NCI-H2029 treated with DMSO at 0.1 percent for 48 hours (cell line): ENCODE measurements around the gene PHAF1.

Experiments
- DNase-seq: peaks from one replicate; lab custom pipeline; 2025; lab: John Stamatoyannopoulos, UW

PHAF1 gene

DNA sequence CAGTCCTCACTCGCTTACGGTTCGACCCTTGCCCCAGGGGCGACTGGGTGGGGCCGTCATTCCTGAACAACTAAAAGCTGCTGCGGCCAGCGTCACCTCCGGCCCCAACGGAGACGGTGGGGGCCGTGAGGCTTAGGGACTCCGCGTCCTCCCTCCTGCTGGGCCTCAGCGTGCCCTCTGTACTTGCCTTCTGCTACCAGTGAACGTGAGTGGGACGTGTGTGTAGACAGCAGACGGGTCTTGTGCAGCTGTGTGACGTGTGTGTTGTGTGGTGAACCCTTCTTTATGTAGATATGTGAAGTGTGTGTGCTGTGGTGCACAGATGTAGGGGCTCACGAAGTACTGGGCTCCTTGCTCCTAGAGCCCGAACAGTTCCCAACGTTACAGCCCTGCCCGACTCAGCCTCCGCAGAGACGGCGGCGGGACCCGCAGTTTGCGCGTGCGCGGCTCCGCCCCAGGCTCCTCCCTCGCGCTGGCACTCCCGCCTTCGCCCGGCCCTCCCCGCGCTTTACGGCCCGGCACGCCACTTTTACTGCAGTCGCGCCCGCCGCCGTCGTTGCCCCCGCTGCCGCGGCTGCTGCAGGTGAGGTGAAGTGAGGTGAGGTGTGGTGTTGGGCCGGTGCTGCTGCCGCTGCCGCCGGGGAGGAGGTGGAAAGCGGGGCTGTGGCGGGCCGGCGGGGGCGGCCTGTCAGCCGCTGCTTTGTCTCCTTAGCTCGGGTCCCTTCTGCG, at the start of gene PHAF1:
TSS of gene PHAF1 (plus strand) at position 535 of the 729 bp plus-strand sequence. CDS start 235 bp downstream, outside the sequence.
- peak; percentile 17 for DNase-seq

GRCh38 chr16:67063008-67063407, 46.7 kb upstream of the PHAF1 start:
- no peak for DNase-seq

- DNase-seq: no peak
Measured at GRCh38 chr16:67068212-67068753, 41.5 kb upstream of the PHAF1 start.

DNA sequence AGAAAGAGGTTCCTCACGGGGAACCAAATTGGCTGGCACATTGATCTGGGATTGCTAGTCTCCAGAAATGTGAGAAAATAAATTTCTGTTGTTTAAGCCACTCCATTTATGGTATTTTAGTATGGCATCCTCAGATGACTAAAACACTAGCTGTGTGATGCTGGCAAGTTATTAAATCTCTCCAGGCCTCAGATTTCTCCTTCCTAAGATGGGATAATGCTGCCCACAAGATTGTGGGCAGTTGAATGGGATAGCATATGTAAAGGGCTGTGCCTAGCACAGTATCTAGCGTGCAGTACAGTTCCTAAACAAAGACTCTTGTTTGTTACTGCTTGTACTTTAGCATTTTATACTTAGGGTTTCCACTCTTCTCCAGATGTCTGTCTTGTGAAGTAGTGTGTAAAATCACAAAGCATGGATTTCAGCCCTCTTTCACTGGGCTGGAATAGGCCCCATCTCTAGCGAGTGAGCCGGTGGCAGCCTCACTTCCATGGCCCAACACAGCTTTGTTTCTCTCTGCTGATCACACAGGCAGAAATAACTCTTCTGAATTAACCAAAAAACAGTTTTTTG, 38.2 kb upstream of the PHAF1 start:
- no peak for DNase-seq

DNA sequence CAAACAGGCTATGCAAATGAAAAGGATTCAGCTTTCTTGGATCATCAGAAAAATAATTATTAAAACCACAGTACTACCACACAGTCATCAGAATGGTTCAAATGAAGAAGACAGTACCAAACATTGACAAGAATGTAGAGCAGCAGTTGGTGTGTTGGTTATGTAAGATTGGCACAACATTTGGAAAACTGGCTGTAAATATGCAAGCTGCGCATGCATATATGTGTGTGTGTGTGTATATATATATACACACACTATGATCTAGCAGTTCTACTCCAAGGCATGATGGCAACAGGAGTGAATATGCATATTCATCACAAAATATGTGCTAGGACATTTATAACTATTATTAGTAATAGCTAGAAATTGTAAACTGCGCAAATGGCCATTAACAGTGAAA, 34.4 kb upstream of the PHAF1 start:
- no peak for DNase-seq

DNA sequence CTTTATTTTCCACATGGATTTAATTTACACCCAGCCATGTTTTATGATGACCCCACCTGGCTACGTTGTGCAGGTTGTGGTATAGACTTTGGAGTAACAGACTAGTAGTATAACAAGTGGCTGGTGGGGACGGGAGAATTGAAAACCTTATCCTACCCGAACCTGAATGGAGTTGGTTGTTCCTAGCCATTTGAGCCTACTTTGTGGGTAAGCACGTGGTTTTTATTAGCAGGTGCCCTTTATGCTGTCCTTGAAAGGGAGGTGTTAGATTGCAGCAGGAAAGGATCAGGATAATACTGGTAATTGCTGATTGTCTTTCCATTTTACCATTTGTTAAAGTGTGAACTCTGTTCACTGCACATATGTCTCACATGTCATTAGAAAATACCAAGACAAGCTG, 31.9 kb upstream of the PHAF1 start:
- peak; percentile 12 for DNase-seq

DNA sequence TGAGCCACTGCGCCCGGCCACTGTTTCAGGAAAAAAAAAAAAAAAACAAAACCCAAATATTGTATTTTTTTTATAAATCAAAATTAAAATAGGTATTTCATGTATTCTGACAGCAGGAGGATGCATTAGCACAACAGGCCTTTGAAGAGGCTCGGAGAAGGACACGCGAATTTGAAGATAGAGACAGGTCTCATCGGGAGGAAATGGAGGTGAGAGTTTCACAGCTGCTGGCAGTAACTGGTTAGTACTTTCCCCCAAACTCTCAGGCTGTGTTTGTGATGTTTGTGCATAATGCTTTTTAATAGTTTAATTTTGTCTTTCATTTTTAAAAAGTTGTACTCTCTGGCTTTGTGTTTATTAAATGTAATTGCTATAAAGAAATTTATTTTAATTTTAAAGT, 27.6 kb upstream of the PHAF1 start:
- DNase-seq: no peak

- DNase-seq: no peak
Measured at GRCh38 chr16:67082891-67083290, 26.9 kb upstream of the PHAF1 start.

DNA sequence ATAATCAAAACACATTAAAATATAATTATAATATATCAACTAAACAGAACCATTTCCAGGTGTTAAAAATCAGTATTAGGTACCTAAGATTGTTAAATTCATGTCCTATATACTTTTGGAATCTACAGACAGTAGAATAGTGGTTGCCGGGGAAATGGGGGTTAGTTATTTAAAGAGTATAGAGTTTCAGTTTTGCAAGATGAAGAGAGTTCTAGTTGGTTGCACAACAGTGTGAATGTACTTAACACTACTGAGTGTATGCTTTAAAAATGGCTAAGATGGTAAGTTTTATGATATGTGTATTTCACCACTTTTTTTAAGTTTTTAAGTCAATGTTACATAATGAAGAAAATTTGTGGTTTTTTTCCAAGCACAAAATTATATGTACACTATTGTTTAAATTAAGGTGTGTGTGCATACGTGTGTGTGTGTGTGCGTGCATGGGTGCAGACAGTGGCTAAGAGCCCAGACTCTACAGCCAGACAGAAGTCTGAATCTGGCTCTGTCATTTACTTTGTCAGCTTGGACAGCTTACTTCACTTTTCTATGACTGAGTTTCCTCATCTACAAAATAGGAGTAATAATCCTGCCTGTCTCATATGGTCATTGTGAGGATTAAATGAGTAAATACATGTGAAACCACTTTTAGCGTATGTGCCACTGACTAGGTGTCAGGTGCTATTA, 25.3 kb upstream of the PHAF1 start:
- peak; percentile 19 for DNase-seq

- no peak for DNase-seq
Measured at GRCh38 chr16:67086822-67087221, 22.9 kb upstream of the PHAF1 start.

DNA sequence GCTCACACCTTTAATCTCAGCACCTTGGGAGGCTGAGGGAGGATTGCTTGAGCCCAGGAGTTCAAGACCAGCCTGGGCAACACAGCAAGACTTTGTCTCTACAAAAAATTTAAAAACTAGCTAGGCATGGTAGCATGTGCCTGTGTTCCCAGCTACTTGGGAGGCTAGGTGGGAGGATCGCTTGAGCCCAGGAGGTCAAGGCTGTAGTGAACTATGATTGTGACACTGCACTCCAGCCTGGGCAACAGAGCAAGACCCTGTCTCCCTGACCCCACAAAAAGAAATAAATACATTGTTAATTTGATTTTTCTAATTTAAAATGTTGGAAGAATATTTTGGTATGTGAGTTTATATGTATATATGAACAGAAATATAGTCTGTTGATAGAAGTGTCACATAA, 22.4 kb upstream of the PHAF1 start:
- DNase-seq: no peak

DNA sequence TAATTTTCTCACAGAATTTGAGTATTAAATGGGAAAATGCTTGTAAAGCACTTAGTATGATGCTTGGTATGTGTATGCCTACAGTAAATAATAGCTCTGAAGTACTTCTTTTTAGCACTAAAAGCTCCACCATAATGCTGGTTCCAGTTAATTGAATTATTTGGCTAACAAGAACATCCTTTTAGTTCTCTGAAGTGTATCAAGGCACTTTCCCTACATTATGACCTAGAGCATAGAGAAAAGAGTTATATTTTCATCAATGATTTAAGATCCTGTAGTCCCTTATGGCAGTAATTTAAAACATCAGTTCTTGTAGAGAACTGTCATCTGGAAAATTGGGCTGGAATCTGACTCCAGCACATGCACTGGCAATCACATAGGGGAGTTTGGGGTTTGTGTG, 21.9 kb upstream of the PHAF1 start:
- DNase-seq: no peak

GRCh38 chr16:67088551-67088950, 21.2 kb upstream of the PHAF1 start:
- DNase-seq: no peak

- DNase-seq: no peak
Measured at GRCh38 chr16:67089101-67089500, 20.6 kb upstream of the PHAF1 start.

- DNase-seq: no peak
Measured at GRCh38 chr16:67091906-67092566, 17.7 kb upstream of the PHAF1 start.

DNA sequence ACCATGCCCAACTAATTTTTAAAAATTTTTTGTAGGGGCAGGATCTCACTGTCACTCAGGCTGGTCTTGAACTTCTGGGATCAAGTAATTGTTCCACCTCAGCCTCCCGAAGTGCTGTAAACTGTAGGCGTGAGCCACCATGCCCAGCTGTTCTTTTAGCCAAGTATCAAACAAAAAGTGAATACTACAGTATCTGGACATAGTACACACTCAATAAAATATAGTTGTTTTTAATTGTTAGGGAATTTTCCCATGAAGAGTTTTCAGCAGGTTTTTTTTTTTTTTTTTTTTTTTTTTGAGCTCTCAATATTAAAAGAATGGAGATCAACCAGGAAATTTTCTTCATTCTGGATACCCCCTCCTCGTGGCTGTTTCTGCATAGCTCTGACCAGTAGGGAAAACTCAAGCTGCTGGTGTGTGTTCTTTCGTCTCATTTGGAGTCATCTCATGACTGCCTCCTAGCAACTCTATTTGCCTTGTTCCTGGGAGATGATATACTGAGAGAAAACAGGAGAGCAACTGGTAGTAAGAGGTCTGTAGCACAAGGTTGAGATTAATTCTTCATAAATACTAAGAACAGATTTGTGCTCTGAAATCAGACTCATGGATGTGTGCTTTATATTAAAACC, 16.5 kb upstream of the PHAF1 start:
- no peak for DNase-seq

DNA sequence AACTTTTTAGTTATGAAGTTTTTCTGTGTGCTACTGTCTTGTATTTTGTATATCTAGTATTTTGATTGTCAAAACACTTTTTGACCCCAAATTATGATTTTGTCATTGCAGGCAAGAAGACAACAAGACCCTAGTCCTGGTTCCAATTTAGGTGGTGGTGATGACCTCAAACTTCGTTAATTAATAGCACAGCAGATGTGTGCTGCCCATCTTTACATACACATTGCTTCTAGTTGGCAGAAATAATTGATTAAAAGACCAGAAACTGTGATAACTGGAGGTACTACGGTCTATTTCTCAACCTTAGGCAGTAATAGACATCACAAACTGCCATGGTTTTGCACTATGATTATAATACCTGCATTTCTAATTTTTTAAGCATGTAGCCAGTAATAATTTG, 11.1 kb upstream of the PHAF1 start:
- DNase-seq: no peak

DNA sequence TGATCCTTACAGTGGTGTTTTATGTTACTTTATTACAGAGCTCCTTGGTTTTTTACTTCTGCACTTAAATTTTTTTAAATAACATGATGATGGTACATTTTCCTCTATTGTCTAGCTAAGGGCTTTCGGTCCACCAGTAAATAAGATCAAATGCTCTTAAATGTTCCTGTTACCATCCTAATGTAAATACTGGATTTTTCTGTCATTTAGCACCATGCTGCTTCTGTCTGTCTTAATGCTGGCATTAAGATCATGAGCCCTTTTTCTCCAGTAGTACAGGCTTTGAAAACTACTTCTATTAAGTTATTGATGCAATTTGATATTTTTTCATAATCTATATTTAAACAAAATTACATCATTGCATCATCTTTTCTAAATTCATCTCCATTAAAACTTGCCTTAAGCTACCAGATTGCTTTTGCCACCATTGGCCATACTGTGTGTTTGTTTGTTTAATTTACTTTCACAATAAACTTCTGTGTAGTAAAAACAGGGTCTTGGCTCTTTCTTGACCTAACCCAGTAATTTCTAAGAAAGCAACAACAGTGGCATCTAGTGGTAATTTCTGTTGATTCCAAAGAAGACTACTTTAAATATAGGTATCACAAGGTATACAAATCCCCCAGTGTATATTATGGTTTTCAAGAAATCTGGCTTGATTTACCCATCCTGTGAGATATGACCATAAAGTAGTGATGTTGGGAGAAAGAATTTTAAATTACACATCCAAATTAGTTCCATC, 9.0 kb upstream of the PHAF1 start:
- no peak for DNase-seq

- DNase-seq: no peak
Measured at GRCh38 chr16:67101311-67102082, 8.2 kb upstream of the PHAF1 start.

DNA sequence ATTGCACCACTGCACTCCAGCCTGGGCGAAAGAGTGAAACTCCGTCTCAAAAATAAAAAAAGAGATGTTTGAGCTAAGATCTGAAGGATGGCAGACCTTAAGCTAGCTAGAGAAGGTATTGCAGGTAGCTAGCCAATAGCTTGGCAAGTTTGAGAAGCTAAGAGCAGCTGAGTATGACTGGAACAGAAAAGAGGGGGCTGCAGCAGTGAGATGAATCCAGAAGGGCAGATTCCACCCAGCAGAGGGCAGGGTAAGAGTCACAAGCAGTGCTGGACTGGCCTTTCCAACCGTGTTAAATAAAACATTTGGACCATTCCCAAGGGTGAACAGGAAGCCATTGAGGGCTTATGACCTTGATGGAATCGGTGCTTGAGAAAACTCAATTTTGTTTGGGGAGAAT, 5.7 kb upstream of the PHAF1 start:
- DNase-seq: no peak

- no peak for DNase-seq
Measured at GRCh38 chr16:67104845-67105244, 4.9 kb upstream of the PHAF1 start.
